ENCODE data around the gene PRRT1B.

Gene PRRT1B

GRCh38 chr9:131593936-131594665 lies 48.8 kb downstream of the PRRT1B start:
- TF ChIP-seq REST (IDR thresholded peaks at IDR 0.05; ENCODE audit: insufficient read depth in 1 of 2, low read depth in 2 of 2, low read length in 2 of 2) (no peak), POLR2AphosphoS5 (IDR thresholded peaks at IDR 0.05; ENCODE audit: low read depth, low read length) (no peak), SIN3A (IDR thresholded peaks at IDR 0.05; ENCODE audit: borderline replicate concordance, insufficient read depth, low read length) (no peak), FOXP2 (optimal IDR thresholded peaks at IDR 0.05; ENCODE audit: borderline replicate concordance, extremely low read depth, extremely low read length, insufficient read depth) (no peak), TAF1 (IDR thresholded peaks at IDR 0.05; ENCODE audit: borderline replicate concordance, insufficient read depth, low read length) (no peak)

- no peak for TF ChIP-seq FOXP2 (optimal IDR thresholded peaks at IDR 0.05; ENCODE audit: borderline replicate concordance, extremely low read depth, extremely low read length, insufficient read depth)
- TF ChIP-seq SIN3A (IDR thresholded peaks at IDR 0.05; ENCODE audit: borderline replicate concordance, insufficient read depth, low read length) = no peak
- TF ChIP-seq POLR2AphosphoS5 (IDR thresholded peaks at IDR 0.05; ENCODE audit: low read depth, low read length) = no peak
- TF ChIP-seq REST (IDR thresholded peaks at IDR 0.05; ENCODE audit: insufficient read depth in 1 of 2, low read depth in 2 of 2, low read length in 2 of 2) = no peak
- TF ChIP-seq TAF1 (IDR thresholded peaks at IDR 0.05; ENCODE audit: borderline replicate concordance, insufficient read depth, low read length) = no peak
Observed at GRCh38 chr9:131594906-131595665, 49.8 kb downstream of the PRRT1B start.

GRCh38 chr9:131595696-131596429 lies 50.5 kb downstream of the PRRT1B start:
- TF ChIP-seq POLR2AphosphoS5 (IDR thresholded peaks at IDR 0.05; ENCODE audit: low read depth, low read length) (no peak), SIN3A (IDR thresholded peaks at IDR 0.05; ENCODE audit: borderline replicate concordance, insufficient read depth, low read length) (no peak), FOXP2 (optimal IDR thresholded peaks at IDR 0.05; ENCODE audit: borderline replicate concordance, extremely low read depth, extremely low read length, insufficient read depth) (no peak), TAF1 (IDR thresholded peaks at IDR 0.05; ENCODE audit: borderline replicate concordance, insufficient read depth, low read length) (no peak), REST (IDR thresholded peaks at IDR 0.05; ENCODE audit: insufficient read depth in 1 of 2, low read depth in 2 of 2, low read length in 2 of 2) (no peak)

- TF ChIP-seq SIN3A (IDR thresholded peaks at IDR 0.05; ENCODE audit: borderline replicate concordance, insufficient read depth, low read length) (no peak), REST (IDR thresholded peaks at IDR 0.05; ENCODE audit: insufficient read depth in 1 of 2, low read depth in 2 of 2, low read length in 2 of 2) (no peak), FOXP2 (optimal IDR thresholded peaks at IDR 0.05; ENCODE audit: borderline replicate concordance, extremely low read depth, extremely low read length, insufficient read depth) (no peak), POLR2AphosphoS5 (IDR thresholded peaks at IDR 0.05; ENCODE audit: low read depth, low read length) (no peak), TAF1 (IDR thresholded peaks at IDR 0.05; ENCODE audit: borderline replicate concordance, insufficient read depth, low read length) (no peak)
Observed at GRCh38 chr9:131596430-131596743, 51.1 kb downstream of the PRRT1B start.
